Endothelial cell of umbilical vein (primary cell): ENCODE measurements around the gene NMBR. TPM values are rescaled to one million over a fixed set of nuclear protein-coding genes. Genes with fewer than 3 reads are reported as not detected.

Source experiments
- BruUV-seq: library from RNA; stranded (reverse); fragments of 400-500 nt; replicated peaks from 2 replicates; lab custom pipeline; 2021; lab: Mats Ljungman, UMichigan
- CTCF ChIA-PET: fragments of 300-600, 350-600 bp; sonication (Branson Sonifier 250); formaldehyde crosslinking; loops from one replicate; lab custom pipeline; 2021; ENCODE audit warnings: antibody characterized with exemption, inconsistent platforms; lab: Charles Lee
- POLR2A ChIA-PET: fragments of 300-600, 350-600 bp; sonication (Branson Sonifier 250); formaldehyde crosslinking; loops from one replicate; lab custom pipeline; 2021; ENCODE audit warnings: antibody characterized with exemption, inconsistent platforms; lab: Charles Lee
- DNase-seq: peaks from one replicate; pipeline ENCODE4 v3.0.0-alpha.2; 2011; ENCODE audit warnings: low read depth, low spot score
- FAIRE-seq: peaks from 2 replicates; lab custom pipeline; 2011; peaks lifted over from hg19 to GRCh38; lab: Jason Lieb, UNC
- H2AFZ ChIP-seq: 2 replicates; pipeline ENCODE4 v1.6.0; 2012; ENCODE audit warnings: low read depth, low read length, control low read depth, inconsistent platforms
- H3K27ac ChIP-seq: 2 replicates; pipeline ENCODE4 v1.5.1; 2011; ENCODE audit warnings: low read depth, mild to moderate bottlenecking, control low read depth, low read length, moderate library complexity; ENCODE audit not compliant: insufficient read depth
- H3K27me3 ChIP-seq, 2 experiments: 2 replicates each; pipeline versions ENCODE4 v1.6.0 to v1.6.1; 2011; ENCODE audit warnings: low read length in 2 of 2, mixed read lengths in 1 of 2; ENCODE audit not compliant: control insufficient read depth in 2 of 2, insufficient read depth in 2 of 2
- H3K36me3 ChIP-seq, 2 experiments: 2 replicates in 1 of 2; 3 replicates in 1 of 2; pipeline ENCODE4 v1.5.1; 2011; ENCODE audit warnings: low read length in 2 of 2, mild to moderate bottlenecking in 1 of 2, moderate library complexity in 1 of 2; ENCODE audit not compliant: control insufficient read depth in 2 of 2, insufficient read depth in 2 of 2; ENCODE audit errors: extremely low read depth in 1 of 2
- H3K4me1 ChIP-seq: 3 replicates; pipeline ENCODE4 v1.5.1; 2011; ENCODE audit warnings: mild to moderate bottlenecking, low read length; ENCODE audit not compliant: control insufficient read depth, insufficient read depth; ENCODE audit errors: extremely low read depth
- H3K4me2 ChIP-seq: 2 replicates; pipeline ENCODE4 v1.6.1; 2011; ENCODE audit warnings: low read length, control low read depth, mixed read lengths; ENCODE audit not compliant: insufficient read depth
- H3K4me3 ChIP-seq, 3 experiments: fragments of 200-600 bp in 1 of 3; sonication (generic), shearing (Covaris generic) in 1 of 3; replicated peaks in 1 of 3; 2 replicates each; pipeline ENCODE4 v1.5.1; 2011 to 2016; ENCODE audit warnings: control low read depth in 3 of 3, low read length in 3 of 3, mild to moderate bottlenecking in 2 of 3, inconsistent platforms in 1 of 3, low read depth in 1 of 3, moderate library complexity in 1 of 3; ENCODE audit not compliant: insufficient read depth in 1 of 3
- H3K79me2 ChIP-seq: 2 replicates; pipeline ENCODE4 v1.6.0; 2012; ENCODE audit warnings: low read length, inconsistent platforms; ENCODE audit not compliant: control insufficient read depth, insufficient read depth
- H3K9ac ChIP-seq: replicated peaks from 2 replicates; pipeline ENCODE3; 2011; ENCODE audit warnings: low read length, control low read depth; ENCODE audit not compliant: insufficient read depth; ENCODE audit errors: extremely low read depth
- H3K9me1 ChIP-seq: replicated peaks from 3 replicates; pipeline ENCODE4 v1.6.0; 2011; ENCODE audit warnings: mild to moderate bottlenecking, low read length; ENCODE audit not compliant: control insufficient read depth, insufficient read depth; ENCODE audit errors: extremely low read depth
- H3K9me3 ChIP-seq: replicated peaks from 2 replicates; pipeline ENCODE4 v1.5.1; 2012; ENCODE audit warnings: low read length, inconsistent platforms; ENCODE audit not compliant: control insufficient read depth, insufficient read depth
- H4K20me1 ChIP-seq: replicated peaks from 2 replicates; pipeline ENCODE3; 2011; ENCODE audit warnings: mild to moderate bottlenecking, low read length; ENCODE audit not compliant: control insufficient read depth, insufficient read depth; ENCODE audit errors: extremely low read depth
- CTCF ChIP-seq, 2 donors: IDR thresholded peaks; 1 replicate in 1 of 2; 2 replicates in 1 of 2; pipeline ENCODE4 v1.5.1; 2011; ENCODE audit warnings: low read length in 2 of 2, mild to moderate bottlenecking in 2 of 2, moderate library complexity in 2 of 2, control low read depth in 1 of 2, inconsistent platforms in 1 of 2, low read depth in 1 of 2; ENCODE audit not compliant: insufficient read depth in 1 of 2; ENCODE audit errors: extremely low read depth in 1 of 2
- EZH2 ChIP-seq: IDR thresholded peaks from 2 replicates; pipeline ENCODE4 v1.6.1; 2012; ENCODE audit warnings: borderline replicate concordance, low read depth, mild to moderate bottlenecking, moderate library complexity, low read length, inconsistent platforms; ENCODE audit not compliant: severe bottlenecking
- FOS ChIP-seq: IDR thresholded peaks from 2 replicates; pipeline ENCODE4 v1.6.1; 2011; ENCODE audit warnings: mild to moderate bottlenecking, low read length, moderate library complexity, borderline replicate concordance; ENCODE audit not compliant: insufficient read depth
- GATA2 ChIP-seq: IDR thresholded peaks from 2 replicates; pipeline ENCODE4 v1.7.0; 2011; ENCODE audit warnings: low read depth, mild to moderate bottlenecking, moderate library complexity, mixed read lengths, low read length; ENCODE audit not compliant: insufficient read length, insufficient read depth
- JUN ChIP-seq: IDR thresholded peaks from 2 replicates; pipeline ENCODE4 v1.6.1; 2011; ENCODE audit warnings: borderline replicate concordance, low read depth; ENCODE audit not compliant: insufficient read length, insufficient read depth
- MYC ChIP-seq: IDR thresholded peaks from one replicate; pipeline ENCODE4 v1.6.1; 2011; ENCODE audit warnings: mild to moderate bottlenecking, low read depth, low read length
- POLR2A ChIP-seq: IDR thresholded peaks from 2 replicates; pipeline ENCODE4 v1.6.1; 2012; ENCODE audit warnings: low read depth, mild to moderate bottlenecking, control low read depth, low read length
- POLR2AphosphoS5 ChIP-seq: IDR thresholded peaks from 2 replicates; pipeline ENCODE4 v1.6.1; 2012; ENCODE audit warnings: low read depth, mild to moderate bottlenecking, control low read depth, low read length, moderate library complexity; ENCODE audit not compliant: insufficient read depth
- dilution Hi-C: fragments of 300-500 bp; cut with MboI; formaldehyde crosslinking; loops from one replicate; pipeline ENCODE4 v1.15.0; 2019; ENCODE audit warnings: low sequenced_read_pairs; ENCODE audit not compliant: extremely low pct_ligation_motif_present
- intact Hi-C: fragments of 100-400 bp; cut with micrococcal nuclease; formaldehyde crosslinking; loops from one replicate; pipeline ENCODE4 v1.10.0; 2022
- polyA plus RNA-seq, 4 experiments: library from polyadenylated mRNA; depleted of rRNA in 3 of 4; stranded (reverse) in 3 of 4; unstranded in 1 of 4; fragments of >200 nt; gene quantifications; 2 replicates each; pipeline versions ENCODE4 v1.2.1 to v1.2.3, GENCODE V29; 2011 to 2012; ENCODE audit warnings: missing spikeins in 1 of 4
- total RNA-seq: library from RNA; stranded (reverse); gene quantifications from 2 replicates; pipeline ENCODE4 v1.2.3, GENCODE V29; 2021
- TF ChIP-seq, protein P1 (sequence below): IDR thresholded peaks from 2 replicates; pipeline ENCODE4 v1.6.1; 2011; ENCODE audit not compliant: insufficient read depth, insufficient read length

Gene NMBR
- total and polyA plus RNA-seq, 2 donors (not counting 3 experiments of a cell fraction or from before 2014, with no cell fraction given): not detected

DNA sequence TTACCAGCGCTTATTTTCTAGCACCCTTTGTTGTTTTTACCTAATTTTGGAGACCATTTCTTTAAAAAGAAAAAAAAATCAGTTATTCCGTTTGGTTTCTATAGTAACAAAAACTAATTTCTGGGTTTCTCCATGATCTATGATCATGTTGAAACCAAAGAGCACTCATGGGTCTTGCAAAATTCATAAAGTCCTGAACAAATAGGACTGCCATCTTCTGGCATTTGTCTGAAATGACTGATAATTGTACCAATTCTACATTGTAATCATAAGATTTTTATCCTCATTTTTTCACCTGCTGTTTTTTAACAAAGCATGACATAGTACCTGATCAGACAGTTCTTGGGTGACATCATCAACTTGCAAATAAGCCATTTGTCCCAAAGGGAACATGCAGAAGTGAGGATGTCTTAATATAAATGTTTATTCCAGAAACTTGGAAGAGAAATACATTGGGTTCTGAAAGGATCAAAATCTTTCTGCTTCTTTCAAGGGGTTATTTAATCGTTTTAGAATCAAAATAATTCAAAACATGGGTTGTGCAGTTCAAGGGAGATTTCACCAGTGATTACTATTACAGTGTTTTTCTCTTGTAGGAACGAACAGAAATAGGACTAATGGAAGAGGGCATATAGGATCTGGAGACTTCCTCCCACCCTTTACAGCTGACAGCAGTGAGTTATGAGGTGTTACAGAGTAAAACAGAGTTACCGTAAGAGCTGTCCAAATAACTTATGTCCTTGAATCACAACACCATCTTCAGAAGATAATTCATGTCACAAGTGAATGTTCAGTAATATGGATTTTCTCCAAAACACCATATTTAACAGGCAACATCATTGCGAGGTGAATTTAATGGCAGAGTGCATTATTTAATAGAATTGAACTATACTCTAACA, 101.3 kb downstream of the NMBR start:
- TF ChIP-seq POLR2A: no peak
- no peak for TF ChIP-seq CTCF (IDR thresholded peaks at IDR 0.05; ENCODE audit: extremely low read depth in 1 of 2, insufficient read depth in 1 of 2, low read depth in 1 of 2, low read length in 2 of 2)
- peak; percentile 2 for TF ChIP-seq JUN
- ChIA-PET CTCF (interaction anchor here (2.0 to 2.3 kb wide), 2 partner anchors 55 to 58 kb away, joined by 7 to 13 read pairs; no protein-coding TSS in a partner anchor), POLR2A (no interaction called here)
- Histone ChIP-seq H3K79me2 (no peaks in the 10 kb centered on the region), H3K27ac (no peak overlapping the region), H3K9ac (no peak overlapping the region), H4K20me1 (no peaks in the 10 kb centered on the region), H3K9me1 (no peaks in the 10 kb centered on the region), H3K36me3 (no peaks in the 10 kb centered on the region), H3K9me3 (no peaks in the 10 kb centered on the region), H3K27me3 (no peaks in the 10 kb centered on the region), H3K4me2 (no peak overlapping the region), H3K4me1 (no peaks in the 10 kb centered on the region), H2AFZ (no peak overlapping the region), H3K4me3 (no peak overlapping the region)
- FAIRE-seq (no peak), DNase-seq (peak; percentile 26)
- no TSS peak for BruUV-seq
- intact Hi-C loops (loop anchor here (1.0 kb wide), 1 partner anchor 56 kb away; no protein-coding TSS in a partner anchor), dilution Hi-C loops (no loop called here)

DNA sequence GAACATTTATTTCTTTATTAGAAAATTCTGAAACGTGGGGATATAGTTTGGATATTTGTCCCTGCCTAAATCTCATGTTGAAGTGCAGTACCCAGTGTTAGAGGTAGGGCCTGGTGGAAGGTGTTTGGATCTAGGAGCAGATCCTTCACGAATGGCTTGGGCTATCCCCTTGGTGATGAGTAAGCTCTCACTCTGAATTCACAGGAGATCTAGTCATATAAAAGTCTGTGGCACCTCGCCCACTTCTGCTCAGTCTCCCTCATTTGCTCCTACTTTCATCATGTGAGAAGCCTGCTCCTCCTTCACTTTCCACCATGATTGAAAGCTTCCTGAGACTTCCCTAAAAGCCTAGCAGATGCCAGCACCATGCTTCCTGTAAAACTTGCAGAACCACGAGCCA, 111.0 kb downstream of the NMBR start:
- BruUV-seq: no TSS peak
- no peak overlapping the region for H3K4me2 ChIP-seq
- FAIRE-seq (no peak), DNase-seq (no peak)
- H2AFZ ChIP-seq: no peak overlapping the region
- no peaks in the 10 kb centered on the region for H4K20me1 ChIP-seq
- dilution Hi-C loops: no loop called here
- no peaks in the 10 kb centered on the region for H3K27me3 ChIP-seq
- no peaks in the 10 kb centered on the region for H3K9me3 ChIP-seq
- no peak overlapping the region for H3K9ac ChIP-seq
- H3K79me2 ChIP-seq: no peaks in the 10 kb centered on the region
- no peak overlapping the region for H3K27ac ChIP-seq
- H3K9me1 ChIP-seq: no peaks in the 10 kb centered on the region
- POLR2A ChIA-PET: no interaction called here
- H3K4me1 ChIP-seq: no peaks in the 10 kb centered on the region
- intact Hi-C loops: no loop called here
- H3K4me3 ChIP-seq: no peak overlapping the region
- H3K36me3 ChIP-seq: no peaks in the 10 kb centered on the region
- CTCF ChIA-PET: no interaction called here
- no peak for TF ChIP-seq MYC
- TF ChIP-seq POLR2A: no peak
- TF ChIP-seq FOS: no peak
- TF ChIP-seq GATA2: no peak
- no peak for TF ChIP-seq POLR2AphosphoS5
- TF ChIP-seq, protein P1, sequence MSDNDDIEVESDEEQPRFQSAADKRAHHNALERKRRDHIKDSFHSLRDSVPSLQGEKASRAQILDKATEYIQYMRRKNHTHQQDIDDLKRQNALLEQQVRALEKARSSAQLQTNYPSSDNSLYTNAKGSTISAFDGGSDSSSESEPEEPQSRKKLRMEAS: no peak
- no peak for TF ChIP-seq EZH2
- no peak for TF ChIP-seq JUN
